ENCODE data around the gene ICOSLG.
"Not testable (repeated sequence)": the region's sequence is repeated elsewhere in the genome, so short reads cannot be mapped to it uniquely, and the experiment has no call there.

The ICOSLG gene

GRCh38 chr21:44258056-44258725, 17.4 kb upstream of the ICOSLG start:
- no peak overlapping the region for H3K27ac Mint-ChIP-seq

GRCh38 chr21:44255511-44255981, 14.8 kb upstream of the ICOSLG start:
- Mint-ChIP-seq H3K27ac (no peak overlapping the region), H3K36me3 (ENCODE audit: low read depth) (no peaks in the 10 kb centered on the region), H3K4me3 (no peak overlapping the region), H3K4me1 (ENCODE audit: low read depth) (no peaks in the 10 kb centered on the region), H3K9me3 (no peaks in the 10 kb centered on the region), H3K27me3 (peaks cover 3% of the 10 kb centered on the region)
- no peak for DNase-seq

More at GRCh38 chr21:44258056-44258725, 17.4 kb upstream of the ICOSLG start:
- no peak overlapping the region for H3K4me3 Mint-ChIP-seq
- H3K27me3 Mint-ChIP-seq, result peaks cover 3% of the 10 kb centered on the region
- no peaks in the 10 kb centered on the region for H3K9me3 Mint-ChIP-seq
- DNase-seq, result no peak
- no peaks in the 10 kb centered on the region for H3K36me3 Mint-ChIP-seq (ENCODE audit: low read depth)
- H3K4me1 Mint-ChIP-seq (ENCODE audit: low read depth), result no peaks in the 10 kb centered on the region

GRCh38 chr21:44253832-44254710, 13.3 kb upstream of the ICOSLG start:
- no peaks in the 10 kb centered on the region for H3K36me3 Mint-ChIP-seq (ENCODE audit: low read depth)

GRCh38 chr21:44249204-44250037, 8.7 kb upstream of the ICOSLG start:
- not testable (repeated sequence) for H3K9me3 Mint-ChIP-seq; H3K4me1 Mint-ChIP-seq (ENCODE audit: low read depth); H3K4me3 Mint-ChIP-seq; H3K27ac Mint-ChIP-seq; H3K27me3 Mint-ChIP-seq; H3K36me3 Mint-ChIP-seq (ENCODE audit: low read depth); DNase-seq

More at GRCh38 chr21:44253832-44254710, 13.3 kb upstream of the ICOSLG start:
- Mint-ChIP-seq H3K27ac (no peak overlapping the region), H3K9me3 (no peaks in the 10 kb centered on the region), H3K27me3 (peaks cover 3% of the 10 kb centered on the region), H3K4me1 (ENCODE audit: low read depth) (no peaks in the 10 kb centered on the region), H3K4me3 (no peak overlapping the region)
- DNase-seq, result no peak

- not testable (repeated sequence) for H3K4me1 Mint-ChIP-seq (ENCODE audit: low read depth); H3K4me3 Mint-ChIP-seq; H3K27ac Mint-ChIP-seq; H3K9me3 Mint-ChIP-seq; H3K36me3 Mint-ChIP-seq (ENCODE audit: low read depth); H3K27me3 Mint-ChIP-seq; DNase-seq
Observed at GRCh38 chr21:44247904-44248303, 7.2 kb upstream of the ICOSLG start.

GRCh38 chr21:44243980-44244379, 3.2 kb upstream of the ICOSLG start:
- not testable (repeated sequence) for H3K4me1 Mint-ChIP-seq (ENCODE audit: low read depth); H3K27ac Mint-ChIP-seq; H3K27me3 Mint-ChIP-seq; H3K36me3 Mint-ChIP-seq (ENCODE audit: low read depth); H3K9me3 Mint-ChIP-seq; DNase-seq; H3K4me3 Mint-ChIP-seq

- H3K36me3 Mint-ChIP-seq (ENCODE audit: low read depth); H3K27me3 Mint-ChIP-seq; H3K4me1 Mint-ChIP-seq (ENCODE audit: low read depth); H3K4me3 Mint-ChIP-seq; DNase-seq; H3K27ac Mint-ChIP-seq; H3K9me3 Mint-ChIP-seq: not testable (repeated sequence)
Observed at GRCh38 chr21:44241281-44241680, 538 bp upstream of the ICOSLG start.

- H3K4me1 Mint-ChIP-seq (ENCODE audit: low read depth); H3K4me3 Mint-ChIP-seq; H3K9me3 Mint-ChIP-seq; H3K27me3 Mint-ChIP-seq; H3K27ac Mint-ChIP-seq; DNase-seq; H3K36me3 Mint-ChIP-seq (ENCODE audit: low read depth): not testable (repeated sequence)
Observed at GRCh38 chr21:44240353-44240752, 390 bp downstream of the ICOSLG start.

GRCh38 chr21:44229561-44229960, 11.2 kb downstream of the ICOSLG start:
- H3K27ac Mint-ChIP-seq, result not testable (repeated sequence)

GRCh38 chr21:44228109-44228508, 12.6 kb downstream of the ICOSLG start:
- not testable (repeated sequence) for H3K4me3 Mint-ChIP-seq; H3K9me3 Mint-ChIP-seq; H3K27ac Mint-ChIP-seq; H3K36me3 Mint-ChIP-seq (ENCODE audit: low read depth); H3K27me3 Mint-ChIP-seq; DNase-seq; H3K4me1 Mint-ChIP-seq (ENCODE audit: low read depth)

More at GRCh38 chr21:44229561-44229960, 11.2 kb downstream of the ICOSLG start:
- H3K36me3 Mint-ChIP-seq (ENCODE audit: low read depth); DNase-seq; H3K27me3 Mint-ChIP-seq; H3K9me3 Mint-ChIP-seq; H3K4me1 Mint-ChIP-seq (ENCODE audit: low read depth); H3K4me3 Mint-ChIP-seq: not testable (repeated sequence)

- H3K9me3 Mint-ChIP-seq; H3K27ac Mint-ChIP-seq; H3K4me1 Mint-ChIP-seq (ENCODE audit: low read depth): not testable (repeated sequence)
Observed at GRCh38 chr21:44227614-44228013, 13.1 kb downstream of the ICOSLG start.

GRCh38 chr21:44225605-44226004, 15.1 kb downstream of the ICOSLG start:
- H3K4me3 Mint-ChIP-seq; H3K27me3 Mint-ChIP-seq; H3K36me3 Mint-ChIP-seq (ENCODE audit: low read depth); DNase-seq; H3K4me1 Mint-ChIP-seq (ENCODE audit: low read depth); H3K9me3 Mint-ChIP-seq; H3K27ac Mint-ChIP-seq: not testable (repeated sequence)

More at GRCh38 chr21:44227614-44228013, 13.1 kb downstream of the ICOSLG start:
- not testable (repeated sequence) for H3K36me3 Mint-ChIP-seq (ENCODE audit: low read depth); H3K27me3 Mint-ChIP-seq; H3K4me3 Mint-ChIP-seq; DNase-seq

- H3K4me1 Mint-ChIP-seq (ENCODE audit: low read depth); H3K4me3 Mint-ChIP-seq; H3K9me3 Mint-ChIP-seq; DNase-seq; H3K36me3 Mint-ChIP-seq (ENCODE audit: low read depth); H3K27ac Mint-ChIP-seq; H3K27me3 Mint-ChIP-seq: not testable (repeated sequence)
Observed at GRCh38 chr21:44223334-44223733, 17.4 kb downstream of the ICOSLG start.

- H3K4me3 Mint-ChIP-seq; H3K9me3 Mint-ChIP-seq; H3K4me1 Mint-ChIP-seq (ENCODE audit: low read depth); DNase-seq; H3K27me3 Mint-ChIP-seq; H3K27ac Mint-ChIP-seq; H3K36me3 Mint-ChIP-seq (ENCODE audit: low read depth): not testable (repeated sequence)
Observed at GRCh38 chr21:44220674-44221073, 20.1 kb downstream of the ICOSLG start.
